ENCODE data around the gene FAM114A2.

The FAM114A2 gene

DNA sequence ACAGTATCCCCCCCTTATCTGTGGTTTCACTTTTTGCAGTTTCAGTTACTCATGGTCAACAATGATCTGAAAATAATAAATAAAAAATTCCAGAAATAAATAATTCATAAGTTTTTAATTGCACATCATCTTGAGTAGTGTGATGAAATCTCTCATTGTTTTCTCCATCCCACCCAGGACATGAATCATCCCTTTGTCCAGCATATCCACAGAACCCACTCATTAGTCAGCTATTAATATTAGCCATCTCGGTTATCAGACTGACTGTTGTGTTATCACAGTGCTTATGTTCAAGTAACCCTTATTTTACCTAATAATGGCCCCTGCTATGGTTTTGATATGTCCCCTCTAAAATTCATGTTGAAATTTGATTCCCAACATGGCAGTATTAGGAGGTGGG, 40.7 kb downstream of the FAM114A2 start:
- TF ChIP-seq, protein P1, sequence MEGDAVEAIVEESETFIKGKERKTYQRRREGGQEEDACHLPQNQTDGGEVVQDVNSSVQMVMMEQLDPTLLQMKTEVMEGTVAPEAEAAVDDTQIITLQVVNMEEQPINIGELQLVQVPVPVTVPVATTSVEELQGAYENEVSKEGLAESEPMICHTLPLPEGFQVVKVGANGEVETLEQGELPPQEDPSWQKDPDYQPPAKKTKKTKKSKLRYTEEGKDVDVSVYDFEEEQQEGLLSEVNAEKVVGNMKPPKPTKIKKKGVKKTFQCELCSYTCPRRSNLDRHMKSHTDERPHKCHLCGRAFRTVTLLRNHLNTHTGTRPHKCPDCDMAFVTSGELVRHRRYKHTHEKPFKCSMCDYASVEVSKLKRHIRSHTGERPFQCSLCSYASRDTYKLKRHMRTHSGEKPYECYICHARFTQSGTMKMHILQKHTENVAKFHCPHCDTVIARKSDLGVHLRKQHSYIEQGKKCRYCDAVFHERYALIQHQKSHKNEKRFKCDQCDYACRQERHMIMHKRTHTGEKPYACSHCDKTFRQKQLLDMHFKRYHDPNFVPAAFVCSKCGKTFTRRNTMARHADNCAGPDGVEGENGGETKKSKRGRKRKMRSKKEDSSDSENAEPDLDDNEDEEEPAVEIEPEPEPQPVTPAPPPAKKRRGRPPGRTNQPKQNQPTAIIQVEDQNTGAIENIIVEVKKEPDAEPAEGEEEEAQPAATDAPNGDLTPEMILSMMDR (IDR thresholded peaks at IDR 0.05; ENCODE audit: control insufficient read depth, extremely low read depth, insufficient read depth): no peak
- H3K4me3 ChIP-seq (ENCODE audit: low read depth, low read length): no peak overlapping the region
- DNase-seq (ENCODE audit: low read depth): no peak

DNA sequence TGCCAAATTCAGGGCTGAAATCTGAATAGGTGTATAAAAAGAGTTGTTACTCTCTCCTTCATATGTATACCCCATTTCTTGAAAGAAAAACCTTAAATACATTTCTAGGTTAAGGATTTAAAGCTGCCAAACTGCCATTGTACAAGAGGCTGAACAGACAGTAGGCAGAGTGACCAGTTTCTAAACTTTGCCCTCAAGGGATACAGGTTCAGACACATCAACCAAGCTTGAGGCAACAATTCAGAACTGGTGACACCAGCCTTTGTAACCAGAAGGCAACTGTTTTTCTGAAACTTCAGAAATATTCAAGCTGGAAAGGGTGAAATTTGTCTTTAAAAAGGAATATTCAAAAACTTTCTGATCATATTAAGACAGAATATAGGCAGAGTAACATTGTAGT, 47.5 kb downstream of the FAM114A2 start:
- no peak for DNase-seq (ENCODE audit: low read depth)
- no peak overlapping the region for H3K4me3 ChIP-seq (ENCODE audit: low read depth, low read length)
- TF ChIP-seq, protein P1 (IDR thresholded peaks at IDR 0.05; ENCODE audit: control insufficient read depth, extremely low read depth, insufficient read depth): no peak

DNA sequence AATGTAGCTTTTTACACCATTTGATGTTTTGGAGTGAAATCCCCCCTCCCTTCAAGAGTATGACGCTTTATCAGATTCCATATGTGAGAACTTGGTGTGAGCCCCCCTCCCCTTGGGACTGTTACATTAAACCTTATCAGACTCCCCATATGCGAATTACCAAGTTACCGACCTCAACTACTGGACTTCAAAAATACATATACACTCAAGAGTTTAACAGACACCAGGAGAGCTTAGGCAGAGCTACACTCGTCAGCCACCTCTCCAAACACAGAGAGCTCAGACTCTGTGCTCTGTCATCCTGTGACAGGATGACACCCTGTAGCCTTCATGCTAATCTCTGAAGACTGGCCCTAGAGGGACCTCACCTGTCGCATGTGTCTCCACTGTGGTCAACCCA, 50.2 kb downstream of the FAM114A2 start:
- H3K4me3 ChIP-seq (ENCODE audit: low read depth, low read length): no peak overlapping the region
- TF ChIP-seq, protein P1 (IDR thresholded peaks at IDR 0.05; ENCODE audit: control insufficient read depth, extremely low read depth, insufficient read depth): no peak
- DNase-seq (ENCODE audit: low read depth): no peak

DNA sequence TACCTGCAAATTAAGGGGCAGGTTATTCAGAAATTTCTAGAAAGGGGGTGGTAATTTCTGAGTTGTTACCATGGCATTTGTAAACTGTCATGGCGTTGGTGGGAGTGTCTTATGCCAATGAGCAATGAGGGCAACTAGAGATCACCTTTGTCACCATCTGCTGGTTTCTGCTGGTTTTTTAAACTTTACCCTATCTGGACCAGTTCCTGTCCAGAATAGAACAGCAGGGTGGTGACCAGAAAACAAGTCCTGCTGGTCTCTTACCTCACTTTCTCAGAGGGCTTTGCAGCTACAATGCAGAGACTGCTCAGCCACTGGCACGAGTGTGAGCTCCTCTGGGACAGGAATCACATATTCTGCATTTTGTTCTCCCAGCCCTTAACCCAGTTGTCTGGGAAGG, 51.4 kb downstream of the FAM114A2 start:
- H3K4me3 ChIP-seq (ENCODE audit: low read depth, low read length): no peak overlapping the region
- no peak for DNase-seq (ENCODE audit: low read depth)
- TF ChIP-seq, protein P1 (IDR thresholded peaks at IDR 0.05; ENCODE audit: control insufficient read depth, extremely low read depth, insufficient read depth): no peak

DNA sequence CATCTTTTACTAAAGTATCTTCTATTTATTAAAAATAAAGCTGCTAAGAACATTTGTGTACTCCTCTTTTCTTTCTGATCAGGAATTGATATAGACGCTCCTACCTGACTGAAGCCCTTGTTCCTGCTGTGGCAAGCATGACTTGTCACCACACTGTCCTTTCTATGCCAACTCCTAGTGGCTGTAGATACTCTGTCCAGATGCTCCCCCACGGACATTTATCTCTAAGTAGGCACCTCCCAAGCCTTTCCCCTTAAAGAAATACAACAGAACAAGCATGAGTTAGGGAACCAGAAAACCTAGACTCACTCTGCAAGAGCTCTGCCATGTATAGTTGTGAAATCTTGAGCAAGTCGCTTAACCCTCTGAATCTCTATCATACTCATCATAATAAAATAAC, 53.2 kb downstream of the FAM114A2 start:
- no peak overlapping the region for H3K4me3 ChIP-seq (ENCODE audit: low read depth, low read length)
- no peak for DNase-seq (ENCODE audit: low read depth)
- TF ChIP-seq, protein P1 (IDR thresholded peaks at IDR 0.05; ENCODE audit: control insufficient read depth, extremely low read depth, insufficient read depth): no peak

DNA sequence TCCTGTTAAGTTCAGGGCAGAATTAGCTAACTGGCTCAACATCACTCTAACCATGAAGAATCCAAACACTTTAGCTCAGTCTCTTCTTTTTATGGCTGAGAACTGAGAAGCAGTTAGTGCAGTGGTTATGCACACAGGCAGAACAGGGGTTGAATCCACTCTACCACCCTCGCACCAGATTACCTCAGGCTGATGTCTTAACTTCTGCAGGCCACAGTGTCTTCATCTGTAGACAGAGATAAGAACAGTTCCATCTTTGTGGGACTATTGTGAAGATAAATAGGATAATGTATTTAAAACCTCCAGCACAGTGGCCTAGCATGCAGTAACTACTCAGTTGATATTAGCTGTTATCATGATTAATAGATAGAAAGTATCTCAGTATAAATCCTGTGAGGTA, 54.8 kb downstream of the FAM114A2 start:
- no peak overlapping the region for H3K4me3 ChIP-seq (ENCODE audit: low read depth, low read length)
- TF ChIP-seq, protein P1 (IDR thresholded peaks at IDR 0.05; ENCODE audit: control insufficient read depth, extremely low read depth, insufficient read depth): no peak
- no peak for DNase-seq (ENCODE audit: low read depth)

DNA sequence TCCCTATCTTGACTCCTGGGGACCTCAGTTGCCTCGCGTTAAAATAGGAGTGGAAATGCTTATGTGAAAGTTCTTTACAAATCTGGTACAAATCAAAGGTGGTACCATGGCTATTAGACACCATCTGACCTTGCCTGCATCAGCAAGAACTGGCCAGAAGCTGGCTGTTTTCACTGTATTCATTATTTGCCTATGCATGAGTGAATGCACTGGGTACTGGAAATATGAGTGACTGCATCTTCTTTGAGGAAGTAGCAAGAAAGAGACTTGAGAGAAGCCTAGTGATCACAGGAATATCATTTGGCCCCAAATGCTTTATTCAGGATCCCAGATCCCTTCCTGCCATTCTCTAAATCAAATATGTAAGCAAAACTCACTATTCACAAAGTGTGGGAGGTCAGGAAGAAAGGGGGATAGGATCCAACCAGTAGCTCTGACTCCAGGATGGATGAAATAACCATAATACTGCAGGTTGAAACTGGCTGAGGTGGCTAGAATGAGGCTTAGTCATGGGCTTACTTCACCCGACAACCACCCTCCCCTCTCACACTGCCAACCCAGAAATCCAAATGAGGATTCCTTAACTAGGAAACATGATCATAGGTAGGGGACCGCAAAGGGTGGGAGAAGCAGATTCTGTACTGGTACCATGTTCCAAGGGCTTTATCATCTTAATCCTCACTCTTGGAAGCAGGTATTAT, 56.7 kb downstream of the FAM114A2 start:
- no peak for DNase-seq (ENCODE audit: low read depth)
- TF ChIP-seq, protein P1 (IDR thresholded peaks at IDR 0.05; ENCODE audit: control insufficient read depth, extremely low read depth, insufficient read depth): no peak
- no peak overlapping the region for H3K4me3 ChIP-seq (ENCODE audit: low read depth, low read length)

Data from LNCaP clone FGC (cell line).